GM21526 (cell line): ENCODE data around the gene SAMD7.
A peak's percentile ranks its signal among the peaks of the same experiment; 100 is the strongest.

ENCODE experiments used
- ATAC-seq: cut with Tn5 transposase; IDR thresholded peaks from one replicate; pipeline ENCODE4 v1.9.1; 2021; ENCODE audit warnings: moderate library complexity; ENCODE audit not compliant: unreplicated experiment, low FRiP score

SAMD7 gene, protein sequence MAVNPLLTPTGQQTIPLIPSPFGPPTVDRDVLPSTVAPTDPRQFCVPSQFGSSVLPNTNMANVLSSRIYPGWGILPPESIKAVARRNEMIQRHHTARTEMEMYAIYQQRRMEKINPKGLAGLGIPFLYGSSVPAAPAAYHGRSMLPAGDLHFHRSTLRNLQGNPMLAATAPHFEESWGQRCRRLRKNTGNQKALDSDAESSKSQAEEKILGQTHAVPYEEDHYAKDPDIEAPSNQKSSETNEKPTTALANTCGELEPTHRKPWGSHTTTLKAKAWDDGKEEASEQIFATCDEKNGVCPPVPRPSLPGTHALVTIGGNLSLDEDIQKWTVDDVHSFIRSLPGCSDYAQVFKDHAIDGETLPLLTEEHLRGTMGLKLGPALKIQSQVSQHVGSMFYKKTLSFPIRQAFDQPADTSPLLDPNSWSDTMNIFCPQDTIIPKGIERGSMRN

DNA sequence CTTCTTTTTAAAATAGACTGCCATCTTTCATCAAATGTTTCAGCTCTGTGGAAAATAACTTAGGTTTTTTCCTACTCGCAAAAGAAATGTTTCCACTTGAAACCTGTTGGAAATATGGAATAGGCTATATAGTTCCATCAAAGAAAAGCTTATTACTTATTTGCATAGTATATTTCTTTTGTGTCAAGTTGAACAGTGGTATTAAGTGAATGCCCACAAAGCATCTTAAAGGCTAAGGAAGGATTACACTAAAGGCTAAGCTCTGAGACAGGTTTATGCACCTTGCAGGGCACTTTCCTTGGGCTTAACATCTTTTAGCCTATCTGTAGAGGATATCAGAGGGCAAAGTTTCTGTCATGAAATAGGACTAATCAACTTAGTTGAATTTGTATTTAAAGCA is at the start of gene SAMD7:
Gene SAMD7, plus strand, starts transcription at position 301 of the 400 bp plus-strand sequence. CDS start 7,927 bp downstream, outside the sequence.
- no peak for ATAC-seq

DNA sequence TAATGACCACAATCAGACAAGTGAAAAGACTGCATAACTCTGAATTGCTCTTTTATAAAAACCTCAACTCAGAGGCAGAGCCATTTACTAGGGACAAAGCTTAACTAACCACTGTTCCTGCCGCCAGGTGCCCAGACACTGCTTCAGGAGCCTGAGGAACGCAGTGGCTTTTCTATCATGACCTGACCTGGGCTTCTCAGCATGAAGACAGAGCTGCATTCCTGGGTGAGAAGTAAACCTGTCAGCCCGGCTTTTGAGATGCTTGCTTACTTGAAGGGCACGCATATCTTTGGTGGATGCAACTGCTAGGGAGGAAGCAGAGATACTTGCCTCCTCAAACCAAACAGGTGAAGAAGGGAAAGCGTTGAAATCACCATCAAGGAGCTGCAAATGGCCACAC is 49.5 kb upstream of the SAMD7 start:
- no peak for ATAC-seq

DNA sequence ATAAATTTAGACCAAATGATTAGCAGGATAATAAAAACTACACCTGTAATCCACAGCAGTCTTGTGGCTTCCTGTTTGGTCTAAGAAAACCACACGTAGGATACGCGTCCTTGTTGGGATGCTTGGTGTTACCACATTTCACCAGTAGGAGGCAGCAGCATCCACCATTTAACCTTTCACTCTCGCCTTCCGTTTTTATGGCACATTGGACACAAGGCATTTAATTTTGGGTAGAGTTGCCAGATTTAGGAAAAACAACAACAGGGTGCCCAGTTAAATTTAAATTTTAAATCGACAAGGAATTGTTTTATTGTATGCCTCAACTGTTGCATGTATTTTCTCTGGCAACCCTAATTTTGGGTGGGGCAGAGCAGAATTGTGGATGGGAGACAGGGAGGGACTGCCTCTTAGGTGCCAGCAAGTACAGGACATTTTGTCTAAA is 47.9 kb upstream of the SAMD7 start:
- peak; percentile 75 for ATAC-seq

DNA sequence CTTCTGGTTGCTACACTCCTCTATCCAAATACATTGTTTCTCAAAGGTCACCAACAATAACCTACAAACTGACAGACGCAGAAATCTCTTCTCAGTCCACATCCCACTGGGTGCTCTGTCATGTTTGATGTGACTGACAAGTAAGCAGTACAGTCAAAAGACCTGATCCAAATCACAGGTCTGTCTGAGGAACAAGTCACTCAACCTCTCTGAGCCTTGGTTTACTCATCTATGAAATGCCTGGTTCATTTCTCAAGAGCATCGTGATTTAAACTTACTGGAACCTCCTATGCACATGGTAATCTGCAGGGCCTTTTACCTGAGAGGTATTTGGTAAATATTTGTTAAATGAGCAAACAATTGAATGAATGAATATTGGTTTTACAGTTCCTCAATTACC is 47.1 kb upstream of the SAMD7 start:
- ATAC-seq = no peak

GRCh38 chr3:169865176-169865767 is 46.1 kb upstream of the SAMD7 start:
- no peak for ATAC-seq

DNA sequence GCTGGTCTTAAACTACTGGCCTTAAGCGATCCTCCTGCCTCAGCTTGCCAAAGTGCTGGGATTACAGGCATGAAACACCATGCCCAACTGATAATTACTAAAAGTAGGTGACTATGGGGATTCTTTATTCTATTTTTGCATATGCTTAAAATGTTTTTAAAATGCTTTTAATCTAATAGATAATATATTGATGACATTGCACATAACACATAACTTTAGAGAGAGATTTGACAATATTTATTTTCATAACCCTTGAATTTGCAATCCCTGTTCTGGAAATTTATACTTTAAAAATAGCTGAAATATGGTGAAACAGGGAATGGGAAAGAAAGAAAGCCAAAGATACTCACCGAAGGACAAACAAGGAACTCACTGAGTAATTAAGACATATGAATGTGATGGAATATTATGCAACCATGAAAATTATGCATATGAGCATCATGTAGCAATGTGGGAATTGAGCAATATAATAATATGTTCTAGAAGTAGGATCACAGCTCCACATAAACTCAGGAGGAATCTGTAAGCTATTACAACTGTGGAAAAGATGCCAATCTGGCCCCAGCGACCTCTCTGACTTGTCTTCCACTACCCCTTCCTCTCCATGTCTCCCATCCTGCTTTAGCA is 43.7 kb upstream of the SAMD7 start:
- no peak for ATAC-seq

DNA sequence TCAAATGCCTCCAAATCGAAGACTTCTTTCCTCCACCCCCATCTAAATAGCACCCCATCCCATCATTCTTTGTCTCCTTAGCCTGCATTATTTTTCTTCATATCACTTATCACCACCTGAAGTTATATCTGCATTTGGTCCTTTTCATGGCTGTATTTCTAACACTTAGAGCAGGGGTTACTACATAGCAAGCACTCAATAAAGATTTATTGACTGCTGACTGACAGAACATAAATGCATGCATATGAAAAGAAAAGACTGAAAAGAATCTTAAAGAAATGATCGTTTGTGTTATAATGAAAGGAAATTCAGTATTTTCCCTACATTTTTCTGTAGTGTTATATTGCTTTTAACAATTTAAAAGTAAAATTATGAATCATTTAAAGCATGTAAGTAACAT is 43.0 kb upstream of the SAMD7 start:
- no peak for ATAC-seq

- ATAC-seq = no peak
These were observed 41.7 kb upstream of the SAMD7 start, which contains the start of gene LRRC31 for GRCh38 chr3:169869484-169870220. Gene LRRC31, minus strand, starts transcription at chr3:169869935. Its CDS starts 128 bp downstream, at chr3:169869807.

DNA sequence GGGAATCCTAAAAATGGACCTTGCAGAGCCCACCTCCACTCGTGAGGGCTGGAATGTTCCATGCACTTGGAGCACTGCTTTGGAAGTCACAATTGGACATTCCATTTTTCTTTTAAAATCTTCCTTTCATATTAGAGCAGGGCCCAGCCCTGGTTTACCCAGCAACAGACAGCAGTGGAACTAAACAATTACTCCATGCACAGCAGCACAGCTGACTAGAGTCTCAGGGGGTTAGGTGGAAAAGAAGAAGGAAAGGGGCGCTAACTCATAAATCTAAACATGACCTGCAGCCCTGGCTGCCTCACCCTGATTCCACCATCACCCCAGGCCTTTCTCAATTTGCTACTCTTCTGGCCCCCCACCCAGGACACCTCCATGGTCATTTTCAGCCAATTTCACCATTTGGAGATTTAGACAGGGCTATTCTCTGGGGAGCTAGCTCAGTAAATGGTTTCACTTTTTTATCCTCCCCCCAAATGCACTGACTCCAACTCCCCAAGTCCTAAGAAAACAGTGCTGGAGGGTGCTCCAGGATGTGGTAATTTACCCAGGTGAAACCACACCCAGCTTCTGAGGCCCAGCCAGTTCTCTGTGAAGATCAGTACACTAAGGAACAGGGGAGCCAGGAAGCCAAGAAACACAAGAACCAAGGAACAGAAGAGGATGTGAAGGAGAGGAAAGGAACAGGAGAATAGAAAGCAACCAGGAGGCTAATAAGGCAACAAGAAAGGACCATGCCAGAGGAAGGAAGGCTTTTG is 40.1 kb upstream of the SAMD7 start:
- ATAC-seq = no peak

DNA sequence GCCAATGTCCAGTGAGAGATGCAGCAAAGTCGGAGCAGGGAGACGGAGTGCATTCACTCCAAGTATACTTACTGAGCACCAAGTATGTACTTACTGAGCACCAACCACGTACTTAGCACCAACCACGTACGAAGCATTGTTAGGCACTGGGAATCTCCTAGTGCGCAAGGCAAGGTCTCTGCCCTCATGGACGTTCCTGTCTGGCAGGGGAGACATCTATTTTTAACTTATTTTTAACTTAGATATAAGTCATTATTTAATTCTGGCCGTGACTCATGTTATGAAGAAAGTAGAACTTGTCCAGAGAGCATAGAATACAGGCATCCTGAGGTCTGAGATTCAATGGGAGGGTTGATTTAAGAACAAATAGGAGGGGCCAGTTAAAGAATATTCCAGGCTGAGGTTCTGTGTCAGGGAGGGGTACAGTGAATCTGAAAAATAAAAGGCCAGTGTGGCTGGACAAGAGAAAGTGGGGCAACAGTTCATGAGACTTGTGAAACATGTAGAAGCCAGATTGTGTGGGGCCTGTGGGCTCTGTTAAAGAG is 32.3 kb upstream of the SAMD7 start:
- ATAC-seq = no peak

GRCh38 chr3:169879845-169880575 is 31.4 kb upstream of the SAMD7 start:
- ATAC-seq = no peak

- ATAC-seq = no peak
These were observed 30.7 kb upstream of the SAMD7 start for GRCh38 chr3:169880576-169881250.

- ATAC-seq = no peak
These were observed 24.7 kb upstream of the SAMD7 start for GRCh38 chr3:169886671-169887070.

DNA sequence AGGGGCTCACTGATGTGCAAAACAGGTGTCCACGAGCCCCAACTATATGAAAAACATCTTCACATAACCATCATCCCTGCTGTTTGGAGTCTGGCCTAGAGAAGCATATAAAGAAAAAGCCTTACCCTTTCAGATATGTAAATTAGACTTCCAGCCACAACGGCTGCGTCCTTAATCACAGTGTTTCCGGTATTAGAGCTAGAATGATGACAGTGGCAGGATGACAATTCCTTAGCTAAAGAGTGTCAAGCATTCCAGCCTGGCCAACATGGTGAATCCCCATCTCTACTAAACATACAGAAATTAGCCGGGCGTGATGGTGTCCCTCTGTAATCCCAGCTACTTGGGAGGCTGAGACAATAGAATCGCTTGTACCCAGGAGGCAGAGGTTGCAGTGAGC is 19.5 kb upstream of the SAMD7 start:
- ATAC-seq = no peak

DNA sequence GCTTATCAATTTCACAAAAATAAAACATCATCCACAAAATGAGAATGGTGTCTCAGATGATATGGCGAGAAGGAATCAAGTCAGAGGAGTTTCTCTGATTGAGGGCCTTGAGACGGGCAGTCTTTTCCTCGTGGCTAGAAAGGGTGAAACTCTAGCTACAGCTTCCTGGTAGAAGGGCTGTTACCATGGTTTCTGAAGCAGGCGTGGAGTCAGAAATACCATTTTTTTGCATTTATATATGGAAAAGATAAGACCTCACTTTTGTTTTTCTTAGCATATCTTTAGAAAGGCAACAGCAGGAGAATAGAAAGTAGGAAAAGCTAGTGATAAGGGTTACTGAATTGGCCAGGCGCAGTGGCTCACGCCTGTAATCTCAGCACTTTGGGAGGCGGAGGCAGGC is 17.3 kb upstream of the SAMD7 start:
- ATAC-seq = no peak

- ATAC-seq = no peak
These were observed 16.3 kb upstream of the SAMD7 start for GRCh38 chr3:169895072-169895471.

DNA sequence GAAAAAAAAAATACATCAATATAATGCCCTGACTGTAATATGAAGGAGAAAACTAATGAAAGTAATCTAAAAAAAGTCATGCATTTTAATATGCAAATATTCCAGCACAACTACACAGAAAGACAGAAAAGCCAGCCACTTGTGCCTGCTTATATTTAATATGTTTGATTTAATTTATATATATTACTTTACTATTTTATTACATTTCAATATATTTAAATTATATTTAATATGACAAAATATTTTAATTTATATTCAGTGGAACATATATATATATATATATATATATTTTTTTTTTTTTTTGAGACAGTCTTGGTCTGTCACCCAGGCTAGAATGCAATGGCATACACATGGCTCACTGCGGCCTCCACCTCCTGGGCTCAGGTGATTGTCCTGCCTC is 14.1 kb upstream of the SAMD7 start:
- no peak for ATAC-seq

- no peak for ATAC-seq
These were observed 9.9 kb upstream of the SAMD7 start for GRCh38 chr3:169901453-169901852.

GRCh38 chr3:169905404-169905803 is 6.0 kb upstream of the SAMD7 start:
- ATAC-seq = no peak
